Activated CD4-positive, alpha-beta T cell treated with anti-CD3 and anti-CD28 coated beads for 1 hour (primary cell): ENCODE results near the gene RFC4.
"Not testable (repeated sequence)": the region's sequence is repeated elsewhere in the genome, so short reads cannot be mapped to it uniquely, and the experiment has no call there.

Experiments used
- DNase-seq: peaks from one replicate; pipeline ENCODE4 v3.0.0-alpha.2; 2020

RFC4 gene

DNA sequence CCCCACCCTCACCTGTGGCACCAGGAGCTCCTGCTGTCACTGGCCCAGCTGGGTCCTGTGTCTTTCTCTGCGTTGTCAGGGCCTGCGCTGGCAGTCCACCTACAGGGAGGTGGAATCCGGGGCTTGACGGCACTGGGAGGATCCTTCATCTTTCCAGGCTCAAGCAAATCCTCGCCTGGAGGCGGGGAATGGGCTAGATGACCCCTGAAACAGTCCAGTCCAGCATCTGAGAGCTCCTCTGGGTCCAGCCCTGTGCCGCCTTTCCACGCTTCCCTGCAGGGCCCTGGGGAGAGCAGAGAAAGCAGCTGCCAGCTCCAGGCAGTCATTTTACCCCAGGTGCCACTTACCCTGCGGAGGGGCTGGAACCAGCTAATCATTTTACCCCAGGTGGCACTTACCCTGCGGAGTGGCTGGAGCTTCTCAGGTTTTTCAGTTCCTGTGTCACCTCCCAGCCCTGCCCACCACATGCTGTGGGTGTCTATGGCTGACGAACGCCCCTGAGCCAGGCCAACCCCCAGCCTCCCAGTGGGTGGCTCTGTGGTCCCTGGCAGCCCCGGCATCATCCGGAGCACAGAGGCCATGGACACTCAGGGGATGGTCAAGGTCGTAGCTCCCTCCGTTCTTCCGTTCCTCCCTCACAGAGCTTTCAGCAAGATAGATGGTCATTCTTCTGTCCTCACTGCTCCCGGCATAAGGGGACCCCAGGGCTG, 18.3 kb upstream of the RFC4 start:
- DNase-seq, result no peak

DNA sequence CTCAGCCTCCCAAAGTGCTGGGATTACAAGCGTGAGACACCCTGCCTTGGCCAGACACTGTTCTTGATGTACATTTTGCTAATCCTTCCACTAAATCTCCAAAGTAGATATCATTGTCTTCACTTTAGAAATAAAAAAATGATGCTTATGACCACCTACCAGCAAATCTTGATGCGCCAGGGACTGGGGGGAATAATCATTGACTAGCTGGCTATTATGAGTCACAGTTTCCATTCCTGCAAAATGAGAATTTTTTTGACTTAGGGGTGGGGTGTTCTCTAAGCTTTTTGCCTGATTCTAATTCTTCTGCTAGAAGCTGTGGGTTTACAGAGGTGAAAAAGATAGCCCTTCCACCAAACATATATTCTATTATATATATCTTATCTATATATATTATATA, 17.1 kb upstream of the RFC4 start:
- no peak for DNase-seq

DNA sequence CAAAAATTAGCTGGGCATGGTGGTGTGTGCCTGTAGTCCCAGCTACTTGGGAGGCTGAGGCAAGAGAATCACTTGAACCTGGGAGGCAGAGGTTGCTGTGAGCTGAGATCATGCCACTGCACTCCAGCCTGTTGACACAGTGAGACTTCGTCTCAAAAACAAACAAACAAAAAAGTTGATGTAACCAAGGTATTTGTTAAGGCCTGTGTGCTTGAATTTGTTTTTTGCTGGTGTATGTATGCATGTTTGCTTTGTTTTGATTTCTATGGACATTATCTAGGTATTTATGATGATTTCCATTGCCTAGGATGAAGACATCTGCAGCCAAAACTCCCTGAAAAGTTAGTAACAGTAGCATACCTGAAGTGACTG, 16.1 kb upstream of the RFC4 start:
- not testable (repeated sequence) for DNase-seq

DNA sequence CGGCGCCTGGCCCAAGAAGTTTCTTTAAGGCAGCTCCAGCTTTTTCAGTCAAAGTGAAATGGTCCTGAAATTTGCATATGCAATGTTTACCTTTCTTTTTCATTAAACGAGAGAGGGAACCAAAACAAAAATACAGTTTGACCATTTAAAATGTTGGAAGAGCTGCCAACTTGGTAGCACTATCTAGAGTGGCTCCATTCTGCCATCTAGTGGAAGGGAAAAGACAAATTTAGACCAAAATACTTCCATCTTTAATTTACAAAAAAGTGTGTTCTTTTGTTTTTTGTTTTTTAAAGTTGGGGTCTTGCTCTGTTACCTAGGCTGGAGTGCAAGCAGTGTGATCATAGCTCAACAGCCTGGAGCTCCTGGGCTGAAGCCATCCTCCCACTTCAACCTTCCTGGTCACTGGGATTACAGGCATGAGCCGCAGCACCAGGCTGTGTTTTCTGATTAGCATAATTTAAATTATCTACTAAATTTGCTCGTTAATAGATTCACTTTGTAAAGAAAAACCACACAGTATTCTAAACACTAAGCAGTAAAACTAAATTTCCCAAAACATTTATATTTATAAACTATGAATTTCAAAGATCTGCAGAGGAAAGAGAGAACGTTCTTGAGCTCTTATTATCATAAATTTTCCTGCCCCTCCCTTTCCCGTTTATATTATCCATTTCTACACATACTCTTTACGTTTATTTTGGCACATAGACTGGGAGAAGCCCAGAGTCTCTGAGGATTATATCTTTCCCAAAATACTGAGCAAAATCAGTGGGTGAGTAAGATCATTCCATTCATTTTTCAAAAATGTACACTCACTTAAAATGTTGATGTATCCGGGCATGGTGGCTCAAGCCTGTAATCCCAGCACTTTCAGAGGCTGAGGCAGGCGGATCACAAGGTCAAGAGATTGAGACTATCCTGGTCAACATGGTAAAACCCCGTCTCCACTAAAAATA, 15.4 kb upstream of the RFC4 start:
- no peak for DNase-seq

DNA sequence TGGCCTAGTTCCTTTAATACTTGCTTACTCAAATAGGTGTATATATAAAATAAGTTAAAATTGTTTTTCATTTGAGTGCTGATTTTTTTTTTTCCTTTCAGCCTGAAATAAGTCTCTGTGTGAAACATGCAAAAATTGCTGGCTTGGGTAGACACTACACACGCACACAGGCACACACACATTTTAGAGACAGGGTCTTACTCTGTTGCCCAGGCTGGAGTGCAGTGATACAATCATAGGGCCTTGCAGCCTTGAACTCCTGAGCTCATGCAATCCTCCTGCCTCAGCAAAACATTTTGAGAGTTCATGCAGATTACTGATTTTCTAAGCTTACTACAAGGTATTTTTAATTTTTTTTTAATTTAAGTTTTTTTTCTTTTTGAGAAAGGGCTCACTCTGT, 12.7 kb upstream of the RFC4 start:
- no peak for DNase-seq

DNA sequence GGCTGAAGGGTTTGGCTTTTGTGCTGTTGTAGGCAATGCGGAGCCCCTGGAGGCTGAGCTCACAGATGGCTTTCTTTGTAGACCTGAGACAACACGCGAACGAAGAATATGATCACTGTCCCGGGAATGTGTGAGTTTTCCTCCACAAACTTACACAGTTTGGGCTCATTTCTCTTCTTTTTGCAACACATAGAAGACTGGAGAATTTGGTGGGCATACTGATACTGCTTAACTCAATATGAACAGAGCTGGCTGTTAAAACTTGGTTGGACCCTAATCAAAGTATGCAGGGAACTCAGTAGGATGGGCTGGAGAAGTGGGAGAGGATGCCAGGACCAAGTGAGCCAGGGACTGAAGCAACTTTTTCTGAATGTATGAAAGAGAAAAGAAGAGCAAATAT, 12.2 kb upstream of the RFC4 start:
- no peak for DNase-seq

DNA sequence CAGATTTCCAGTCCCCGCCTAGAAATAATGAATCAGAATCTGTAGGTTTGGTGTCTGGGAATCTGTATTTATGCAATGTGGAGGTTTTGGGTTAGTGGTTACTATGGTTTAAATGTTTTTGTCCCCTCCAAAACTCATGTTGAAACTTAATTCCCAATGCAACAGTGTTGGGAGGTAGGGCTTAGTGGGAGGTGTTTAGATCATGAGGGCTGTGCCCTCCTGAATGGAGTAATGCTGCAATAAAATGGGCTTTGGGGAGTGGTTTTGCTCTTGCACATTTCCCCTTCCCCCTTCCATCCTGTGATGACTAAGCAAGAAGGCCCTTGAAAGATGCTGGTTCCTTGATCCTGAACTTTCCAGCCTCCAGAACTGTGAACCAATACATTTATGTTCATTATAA, 9.2 kb upstream of the RFC4 start:
- DNase-seq, result no peak

DNA sequence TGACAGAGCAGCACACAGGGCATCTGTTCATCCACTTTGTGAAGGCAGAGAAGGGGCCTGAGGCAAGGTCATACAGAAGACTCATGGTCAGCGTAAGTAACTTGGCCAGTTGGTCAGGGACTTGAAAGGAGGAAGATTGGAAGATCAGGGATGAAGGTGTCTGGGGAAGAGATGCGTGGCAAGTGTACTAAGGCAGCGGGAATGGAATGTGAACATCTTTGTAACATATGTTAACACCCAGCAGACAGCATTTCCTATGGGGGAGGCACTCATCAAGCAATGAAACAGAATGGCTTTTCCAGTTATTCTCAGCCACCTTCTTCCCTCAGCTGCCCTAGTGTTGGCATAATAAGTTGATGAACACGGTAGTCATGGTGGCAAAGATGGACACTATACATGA, 7.8 kb upstream of the RFC4 start:
- DNase-seq, result no peak

DNA sequence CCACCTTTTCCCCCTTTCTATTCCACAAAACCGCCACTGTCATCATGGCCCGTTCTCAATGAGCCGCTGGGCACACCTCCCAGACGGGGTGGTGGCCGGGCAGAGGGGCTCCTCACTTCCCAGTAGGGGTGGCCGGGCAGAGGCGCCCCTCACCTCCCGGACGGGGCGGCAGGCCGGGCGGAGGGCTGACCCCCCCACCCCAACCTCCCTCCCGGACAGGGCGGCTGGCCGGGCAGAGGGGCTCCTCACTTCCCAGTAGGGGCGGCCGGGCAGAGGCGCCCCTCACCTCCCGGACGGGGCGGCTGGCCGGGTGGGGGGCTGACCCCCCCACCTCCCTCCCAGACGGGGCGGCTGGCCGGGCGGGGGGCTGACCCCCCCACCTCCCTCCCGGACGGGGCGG, 5.0 kb upstream of the RFC4 start:
- DNase-seq, result not testable (repeated sequence)

DNA sequence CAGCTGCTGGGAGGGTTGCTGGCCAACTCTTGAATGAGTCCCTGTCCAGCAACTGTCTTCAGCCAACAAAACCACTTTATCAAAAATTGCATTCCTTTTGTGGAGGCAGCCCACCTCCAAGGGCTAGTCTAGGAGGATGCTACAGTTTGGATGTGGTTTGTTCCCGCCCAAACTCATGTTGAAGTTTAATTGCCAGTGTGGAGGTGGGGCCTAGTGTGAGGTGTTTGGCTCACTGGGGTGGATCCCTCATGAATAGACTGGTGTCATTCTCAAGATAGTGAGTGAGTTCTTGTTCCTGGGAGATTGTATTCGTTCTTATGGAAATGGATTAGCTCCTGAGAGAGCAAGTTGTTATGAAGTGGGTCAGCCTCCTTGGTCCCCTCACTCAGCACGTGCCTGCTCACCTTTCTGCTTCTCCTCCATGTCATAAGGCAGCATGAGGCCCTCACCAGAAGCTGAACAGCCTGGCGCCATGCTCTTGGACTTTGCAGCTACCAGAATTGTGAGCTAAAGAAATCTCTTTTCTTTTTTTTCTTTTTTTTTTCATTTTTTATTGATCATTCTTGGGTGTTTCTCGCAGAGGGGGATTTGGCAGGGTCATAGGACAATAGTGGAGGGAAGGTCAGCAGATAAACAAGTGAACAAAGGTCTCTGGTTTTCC, 4.2 kb upstream of the RFC4 start:
- no peak for DNase-seq

DNA sequence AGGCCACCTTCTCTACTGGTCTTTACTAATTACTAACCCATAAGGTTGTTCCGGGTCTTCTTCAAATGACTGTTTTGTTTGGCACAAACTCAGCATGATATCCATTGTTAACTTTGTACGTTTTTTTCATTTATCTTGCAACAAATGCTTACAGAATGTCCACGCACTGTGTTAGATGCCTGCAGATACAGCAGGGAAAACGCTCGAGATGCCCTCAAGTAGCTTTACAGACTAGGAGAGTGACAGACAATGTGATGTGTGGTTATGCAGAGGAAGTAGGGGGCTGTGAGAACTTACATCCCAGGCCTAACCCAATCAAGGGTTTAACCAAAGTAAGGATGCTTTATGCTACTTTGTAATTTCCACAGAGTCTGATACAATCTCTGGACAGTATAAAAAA, 949 bp upstream of the RFC4 start:
- no peak for DNase-seq

DNA sequence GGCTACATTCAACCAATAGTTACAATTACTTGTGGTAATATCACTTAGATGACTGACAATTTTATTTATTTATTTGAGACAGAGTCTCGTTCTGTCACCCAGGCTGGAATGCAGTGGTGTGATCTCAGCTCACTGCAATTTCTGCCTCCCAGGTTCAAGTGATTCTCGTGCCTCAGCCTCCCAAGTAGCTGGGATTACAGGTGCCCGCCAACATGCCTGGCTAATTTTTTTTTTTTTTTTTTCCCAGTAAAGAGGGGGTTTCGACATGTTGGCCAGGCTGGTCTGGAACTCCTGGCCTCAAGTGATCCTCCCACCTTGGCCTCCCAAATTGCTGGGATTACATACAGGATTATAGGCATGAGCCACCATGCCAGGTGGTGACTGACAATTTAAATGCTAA, 2.8 kb downstream of the RFC4 start:
- DNase-seq, result not testable (repeated sequence)

DNA sequence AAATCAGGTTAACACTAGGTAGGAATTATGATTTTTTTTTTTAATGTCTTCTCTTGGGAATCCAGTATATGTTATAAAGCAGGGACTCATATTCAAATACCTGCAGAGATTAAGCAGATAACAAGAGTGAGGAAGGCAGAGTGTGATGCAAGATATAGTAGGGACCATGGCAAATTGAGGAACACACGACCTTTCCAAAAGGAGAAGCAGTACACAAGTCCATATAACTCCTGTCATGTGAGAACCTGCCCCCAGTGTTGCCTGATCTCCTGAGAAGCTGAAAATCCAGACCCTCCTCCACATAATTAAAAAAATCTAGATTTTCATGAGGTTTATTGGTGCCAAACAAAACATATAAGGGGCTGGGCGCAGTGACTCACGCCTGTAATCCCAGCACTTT, 3.6 kb downstream of the RFC4 start:
- no peak for DNase-seq

DNA sequence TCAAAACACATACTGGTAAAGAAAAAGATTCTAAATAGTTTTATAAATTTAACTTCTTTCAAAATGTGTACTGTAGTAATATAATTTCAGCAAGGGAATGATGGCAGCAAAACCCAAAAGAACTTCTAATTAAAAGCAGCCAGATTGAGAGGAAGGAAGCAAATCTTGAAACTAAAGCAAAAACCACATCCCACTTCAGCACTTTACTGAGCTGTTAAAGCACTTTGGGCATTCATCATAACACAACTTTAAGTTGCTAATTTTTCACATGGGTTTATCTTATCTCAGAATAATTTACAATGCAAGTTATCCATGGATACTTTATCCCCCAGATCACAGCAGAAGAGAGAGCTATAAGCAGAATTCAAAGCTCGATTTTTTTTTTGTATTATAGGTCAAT, 6.0 kb downstream of the RFC4 start:
- no peak for DNase-seq

DNA sequence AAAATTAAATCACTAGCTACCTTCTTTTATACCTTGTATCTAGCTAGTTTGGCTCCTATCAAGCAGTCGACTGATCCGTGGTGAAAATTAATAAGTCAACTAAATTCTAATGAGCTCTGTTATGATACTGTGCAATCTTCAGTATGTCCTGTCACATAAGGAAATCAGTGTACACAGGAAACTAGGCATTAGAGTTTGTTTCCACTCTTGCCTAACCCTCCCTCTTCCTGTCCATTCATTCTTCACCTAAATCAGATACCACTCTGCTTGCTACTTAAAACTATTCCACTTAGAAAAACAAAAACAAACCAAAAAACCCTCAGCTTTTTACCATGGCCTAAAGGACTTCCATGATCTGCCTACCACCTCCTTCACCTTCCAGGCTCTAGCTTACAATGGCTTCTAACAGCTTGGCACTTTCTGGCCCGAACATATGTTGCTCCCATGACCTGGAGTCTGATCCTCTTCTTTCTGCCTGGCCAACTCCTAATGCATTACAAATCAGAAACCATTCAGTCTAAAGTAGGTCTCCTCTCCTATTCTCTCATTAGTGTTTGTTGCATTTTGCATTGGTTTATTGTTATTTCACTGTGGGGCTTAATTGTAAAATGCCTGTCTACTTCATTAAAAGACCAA, 7.9 kb downstream of the RFC4 start:
- no peak for DNase-seq

DNA sequence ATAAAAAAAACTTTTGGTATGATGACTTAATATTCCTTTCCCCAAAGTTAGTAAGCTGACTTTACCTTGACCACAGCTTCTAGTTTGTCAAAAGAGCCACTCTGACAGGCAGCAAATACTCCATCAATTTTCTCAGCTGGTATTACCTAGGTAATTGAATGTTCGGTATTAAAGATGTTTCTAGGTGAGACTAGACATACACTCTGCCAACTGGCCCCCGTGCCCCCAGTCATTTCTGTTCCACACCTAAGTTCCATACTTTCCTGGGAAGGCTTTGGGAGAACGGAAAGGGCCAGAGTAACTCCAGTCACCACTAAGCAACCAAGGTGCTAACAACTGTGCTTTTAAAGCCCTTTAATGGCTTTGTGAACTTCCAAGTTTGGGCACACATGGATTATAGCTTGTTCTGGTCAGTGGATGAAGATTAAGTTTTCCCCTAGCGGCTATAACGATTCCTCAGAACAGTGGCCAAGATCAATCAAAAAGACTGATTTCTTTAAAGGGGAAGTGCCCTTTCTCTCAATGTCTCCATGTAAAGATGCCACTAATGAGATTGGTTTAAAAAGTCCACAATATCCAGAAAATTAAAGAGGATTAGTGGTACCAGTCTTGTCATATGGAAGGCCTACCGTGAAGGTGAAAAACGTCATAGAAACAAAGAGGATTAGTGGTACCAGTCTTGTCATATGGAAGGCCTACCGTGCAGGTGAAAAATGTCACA, 15.9 kb downstream of the RFC4 start:
- no peak for DNase-seq

DNA sequence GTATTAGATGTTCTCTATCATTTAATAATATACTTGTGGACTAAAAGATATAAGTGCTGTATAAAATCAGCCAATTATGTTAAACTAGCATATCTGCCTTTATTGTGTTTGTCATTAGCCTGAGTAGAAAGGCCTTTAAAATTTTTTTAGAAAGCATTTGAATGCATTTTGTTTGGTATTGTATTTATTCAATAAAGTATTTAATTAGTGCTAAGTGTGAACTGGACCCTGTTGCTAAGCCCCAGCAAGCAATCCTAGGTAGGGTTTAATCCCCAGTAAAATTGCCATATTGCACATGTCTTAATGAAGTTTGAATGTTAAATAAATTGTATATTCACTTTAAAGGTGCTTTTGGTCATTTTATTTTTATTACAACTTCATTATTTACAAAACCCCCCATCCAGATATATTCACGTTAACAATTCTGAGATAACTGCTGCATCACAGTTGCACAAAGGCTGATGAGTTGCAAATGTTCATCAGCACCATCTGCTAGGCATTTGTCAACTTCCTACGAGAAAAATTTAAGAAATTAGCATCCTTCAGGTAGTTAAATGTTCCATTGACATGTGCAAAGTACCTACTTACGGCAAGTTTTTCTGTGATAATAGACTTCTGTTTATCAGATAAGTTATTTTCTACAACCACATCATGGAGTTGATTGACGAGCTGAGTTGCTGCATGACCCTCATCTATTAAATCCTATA, 16.6 kb downstream of the RFC4 start:
- no peak for DNase-seq

DNA sequence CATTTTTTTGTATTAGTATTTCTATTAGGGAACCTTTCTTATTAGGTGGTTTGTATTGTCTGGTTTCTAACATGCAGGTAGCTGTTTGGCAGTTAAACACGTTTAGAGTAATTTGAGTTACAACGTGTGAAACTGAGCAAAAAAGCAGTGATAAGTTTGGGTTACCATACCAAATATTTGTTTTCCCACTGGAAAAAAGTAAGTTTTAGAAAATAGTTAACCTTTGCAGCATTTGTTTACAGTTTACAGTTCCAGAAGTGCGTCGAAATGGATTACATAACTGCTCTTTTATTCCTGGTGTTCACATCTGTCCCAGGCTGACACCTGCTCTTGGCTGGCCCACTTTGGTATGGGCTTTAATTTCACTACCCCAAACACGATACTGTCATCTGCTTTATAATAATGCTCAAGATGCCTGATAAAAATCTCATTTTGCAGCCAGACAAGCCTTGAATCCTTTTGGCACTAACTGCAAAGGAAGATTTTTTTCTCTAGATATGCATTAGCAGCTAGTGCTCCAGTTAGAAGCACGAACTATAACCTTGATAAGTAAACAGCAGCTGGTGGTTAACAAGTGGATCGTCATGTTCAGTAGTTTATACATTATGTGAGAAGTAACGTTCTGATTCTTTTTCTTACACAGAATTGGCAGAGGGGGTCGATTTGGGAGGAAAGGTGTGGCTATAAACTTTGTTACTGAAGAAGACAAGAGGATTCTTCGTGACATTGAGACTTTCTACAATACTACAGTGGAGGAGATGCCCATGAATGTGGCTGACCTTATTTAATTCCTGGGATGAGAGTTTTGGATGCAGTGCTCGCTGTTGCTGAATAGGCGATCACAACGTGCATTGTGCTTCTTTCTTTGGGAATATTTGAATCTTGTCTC, 17.6 kb downstream of the RFC4 start:
- no peak for DNase-seq

DNA sequence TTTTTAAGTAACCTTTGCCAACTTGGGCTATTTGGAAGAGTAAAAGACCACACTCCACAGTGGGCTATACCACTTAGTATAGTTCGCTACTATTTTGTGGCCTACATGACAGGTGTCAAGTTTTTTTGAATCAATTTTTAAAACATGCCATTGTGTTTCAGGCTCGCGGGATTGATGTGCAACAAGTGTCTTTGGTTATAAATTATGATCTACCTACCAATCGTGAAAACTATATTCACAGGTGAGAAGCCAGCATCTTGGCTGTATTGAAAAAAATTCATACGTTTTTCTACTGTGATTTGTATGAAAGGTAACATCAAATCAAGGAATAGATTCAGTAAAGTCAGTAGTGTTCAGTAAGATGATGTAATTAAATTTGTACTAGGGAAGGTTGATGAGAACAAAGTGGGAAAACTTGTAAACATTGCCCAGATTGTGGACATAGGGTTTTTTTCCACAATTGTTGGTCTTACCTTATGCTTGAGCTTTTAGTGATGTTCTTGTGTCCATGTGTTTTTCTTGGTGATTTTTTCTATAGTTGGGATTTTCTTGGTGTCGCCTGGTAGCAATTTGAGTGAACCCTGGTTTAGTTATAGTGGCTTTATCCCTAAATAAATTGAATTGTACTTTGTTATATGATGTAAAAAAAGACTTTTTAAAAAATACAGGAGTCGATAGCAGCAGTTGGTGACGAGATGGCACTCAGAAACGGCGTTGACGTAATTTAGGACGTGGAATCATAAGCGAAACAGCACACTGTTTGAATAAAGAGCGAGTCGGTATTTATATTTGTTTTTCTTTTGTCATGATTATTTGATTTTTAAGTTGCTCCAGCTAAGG, 18.4 kb downstream of the RFC4 start:
- DNase-seq, result no peak

DNA sequence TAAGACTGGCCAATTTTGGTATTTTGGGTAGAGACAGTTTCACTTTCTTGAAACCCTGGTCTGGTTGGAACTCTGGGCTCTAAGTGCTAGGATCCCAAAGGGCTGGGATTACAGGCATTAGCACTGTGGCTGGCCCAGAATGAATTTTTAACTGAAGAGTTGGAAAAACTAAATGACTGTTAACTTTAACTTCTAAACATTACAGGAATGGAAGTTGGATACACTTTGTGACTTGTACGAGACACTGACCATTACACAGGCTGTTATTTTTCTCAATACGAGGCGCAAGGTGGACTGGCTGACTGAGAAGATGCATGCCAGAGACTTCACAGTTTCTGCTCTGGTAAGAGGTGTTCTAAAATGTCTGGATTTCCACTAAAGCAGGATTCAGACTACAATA, 19.4 kb downstream of the RFC4 start:
- no peak for DNase-seq
